Lung (tissue), 12 donors: ENCODE measurements around the gene SETD7. TPM values are rescaled to one million over a fixed set of nuclear protein-coding genes. Genes with fewer than 3 reads are reported as not detected.

Experiments used
- ATAC-seq: fragments of 200-7000 bp; cut with Tn5 transposase; one replicate; pipeline ENCODE4 v1.9.1; 2020; ENCODE audit warnings: moderate number of reproducible peaks; ENCODE audit not compliant: insufficient read depth, low FRiP score
- DNase-seq, 3 donors: peaks; one replicate each; pipeline ENCODE4 v3.0.0-alpha.2; 2013 to 2017
- H3K27ac ChIP-seq, 2 donors: one replicate each; pipeline ENCODE4 v1.5.1; 2013; ENCODE audit warnings: mild to moderate bottlenecking in 2 of 2, moderate library complexity in 2 of 2, control low read depth in 1 of 2, inconsistent platforms in 1 of 2, low read depth in 1 of 2, low read length in 1 of 2
- H3K27me3 ChIP-seq, 3 donors: one replicate each; pipeline ENCODE4 v1.5.1; 2013; ENCODE audit warnings: low read length in 2 of 3; ENCODE audit not compliant: control insufficient read depth in 3 of 3, insufficient read depth in 3 of 3
- H3K36me3 ChIP-seq, 4 donors: one replicate each; pipeline ENCODE4 v1.5.1; 2013; ENCODE audit warnings: low read length in 4 of 4, mild to moderate bottlenecking in 1 of 4, moderate library complexity in 1 of 4; ENCODE audit not compliant: control insufficient read depth in 4 of 4, insufficient read depth in 4 of 4
- H3K4me1 ChIP-seq, 5 donors: one replicate each; pipeline ENCODE4 v1.5.1; 2013; ENCODE audit warnings: low read length in 5 of 5, mild to moderate bottlenecking in 2 of 5, moderate library complexity in 1 of 5; ENCODE audit not compliant: control insufficient read depth in 5 of 5, insufficient read depth in 5 of 5
- H3K4me3 ChIP-seq: one replicate; pipeline ENCODE4 v1.5.1; 2013; ENCODE audit warnings: mild to moderate bottlenecking, control low read depth, moderate library complexity
- H3K9ac ChIP-seq, 2 donors: one replicate each; pipeline ENCODE4 v1.5.1; 2013; ENCODE audit warnings: low read length in 2 of 2, control low read depth in 1 of 2; ENCODE audit not compliant: insufficient read depth in 1 of 2
- H3K9me3 ChIP-seq, 4 donors: one replicate each; pipeline ENCODE4 v1.5.1; 2013; ENCODE audit warnings: low read length in 3 of 4, mild to moderate bottlenecking in 1 of 4, moderate library complexity in 1 of 4; ENCODE audit not compliant: control insufficient read depth in 4 of 4, insufficient read depth in 3 of 4
- CTCF ChIP-seq: IDR thresholded peaks from 2 replicates; pipeline ENCODE4 v1.5.1; 2012; ENCODE audit warnings: mild to moderate bottlenecking; ENCODE audit errors: control extremely low read depth, extremely low read depth
- WGBS, 2 donors: extraction: QIAGEN DNeasy Blood & Tissue Kit; methylation state at CpG; one replicate each; pipeline ENCODE4 v1.1.7; 2013; 5-methylcytosine and 5-hydroxymethylcytosine counted together
- polyA plus RNA-seq, 2 donors: library from polyadenylated mRNA; stranded (reverse); fragments of 200-250 nt; gene quantifications; one replicate each; pipeline ENCODE4 v1.2.1, GENCODE V29; 2013
- total RNA-seq, 2 donors: library from RNA; depleted of rRNA in 1 of 2; stranded (reverse); fragments of >200 nt in 1 of 2; gene quantifications; one replicate each; pipeline ENCODE4 v1.2.1, GENCODE V29; 2014 to 2021
- donor health status: control.
- donor health status: control.
- donor health status: Bipolar disorder and iron deficiency.
- donor health status: healthy.
- donor health status: DM: yes; HTN: yes; CAD: no.

The SETD7 gene
- total and polyA plus RNA-seq, 4 donors = 8.9 to 35.7 (median 24.8) TPM

- H3K4me3 ChIP-seq = no peak overlapping the region
- TF ChIP-seq CTCF = no peak
- no peaks in the 10 kb centered on the region for H3K9me3 ChIP-seq
- 95 to 98% methylated on average over 1 of the region's 1 CpG for WGBS, 2 donors
- H3K27ac ChIP-seq = no peak overlapping the region
- H3K27me3 ChIP-seq = no peaks in the 10 kb centered on the region
- no peak overlapping the region for H3K9ac ChIP-seq
- H3K36me3 ChIP-seq = no peaks in the 10 kb centered on the region
- DNase-seq (no peak), ATAC-seq (no peak)
- peaks cover 0 to 6% (median 2%) of the 10 kb centered on the region in 5 donors for H3K4me1 ChIP-seq
Measured at GRCh38 chr4:139564502-139564901, 8.5 kb upstream of the SETD7 start.

GRCh38 chr4:139563515-139563914 lies 7.5 kb upstream of the SETD7 start:
- 89 to 97% methylated on average over 2 of the region's 2 CpGs for whole genome bisulfite sequencing, 2 donors
- Histone ChIP-seq H3K27me3 (no peaks in the 10 kb centered on the region), H3K4me3 (no peak overlapping the region), H3K27ac (no peak overlapping the region), H3K9ac (no peak overlapping the region), H3K4me1 (peaks cover 0 to 15% (median 5%) of the 10 kb centered on the region in 5 donors), H3K36me3 (no peaks in the 10 kb centered on the region), H3K9me3 (no peaks in the 10 kb centered on the region)
- TF ChIP-seq CTCF = no peak
- DNase-seq (no peak), ATAC-seq (no peak)

- Histone ChIP-seq H3K36me3 (no peaks in the 10 kb centered on the region), H3K9me3 (no peaks in the 10 kb centered on the region), H3K4me3 (no peak overlapping the region), H3K9ac (no peak overlapping the region), H3K4me1 (peaks cover 0 to 17% (median 5%) of the 10 kb centered on the region in 5 donors), H3K27me3 (peaks cover 0 to 3% (median under 1%) of the 10 kb centered on the region in 3 donors), H3K27ac (no peak overlapping the region)
- WGBS, 2 donors = 95% methylated on average over 3 of the region's 3 CpGs
- DNase-seq (no peak), ATAC-seq (no peak)
- TF ChIP-seq CTCF = no peak
Measured at GRCh38 chr4:139562839-139563238, 6.8 kb upstream of the SETD7 start.

- Histone ChIP-seq H3K36me3 (no peaks in the 10 kb centered on the region), H3K4me1 (peaks cover 0 to 20% (median 5%) of the 10 kb centered on the region in 5 donors), H3K9me3 (no peaks in the 10 kb centered on the region), H3K27ac (no peak overlapping the region), H3K27me3 (peaks cover 0 to 7% (median 3%) of the 10 kb centered on the region in 3 donors), H3K9ac (no peak overlapping the region), H3K4me3 (no peak overlapping the region)
- DNase-seq (no peak), ATAC-seq (no peak)
- TF ChIP-seq CTCF = no peak
- 92 to 95% methylated on average over 3 of the region's 3 CpGs for WGBS, 2 donors
Measured at GRCh38 chr4:139562067-139562684, 6.2 kb upstream of the SETD7 start.
